OCI-LY3 (cell line): ENCODE measurements around the gene DELE1.
A peak's percentile ranks its signal among the peaks of the same experiment; 100 is the strongest.

Experiments
- H2AFZ ChIP-seq: fragments of 200-600, 300-600 bp; shearing (Covaris generic); 2 replicates; pipeline ENCODE4 v1.6.0; 2014; ENCODE audit warnings: antibody characterized with exemption, low read depth, low read length
- H3K27ac ChIP-seq: fragments of 200-600, 300-600 bp; sonication (generic); 2 replicates; pipeline ENCODE4 v1.5.1; 2014; ENCODE audit warnings: mild to moderate bottlenecking, low read length, moderate library complexity, mixed read lengths
- H3K27me3 ChIP-seq: fragments of 200-600, 300-600 bp; sonication (generic); 2 replicates; pipeline ENCODE4 v1.6.1; 2014; ENCODE audit warnings: low read depth, low read length, mixed read lengths
- H3K36me3 ChIP-seq: fragments of 200-600, 300-600 bp; sonication (generic); replicated peaks from 2 replicates; pipeline ENCODE3; 2014; ENCODE audit warnings: low read depth, low read length, mixed read lengths
- H3K4me1 ChIP-seq: fragments of 300-600, 200-600 bp; sonication (generic); 2 replicates; pipeline ENCODE4 v1.6.1; 2014; ENCODE audit warnings: low read length, mixed read lengths
- H3K4me2 ChIP-seq: fragments of 200-600, 300-600 bp; sonication (generic); 2 replicates; pipeline ENCODE4 v1.6.1; 2014; ENCODE audit warnings: low read length, mixed read lengths
- H3K4me3 ChIP-seq: fragments of 300-600, 200-600 bp; sonication (generic); 2 replicates; pipeline ENCODE4 v1.5.1; 2014; ENCODE audit warnings: antibody characterized with exemption, mild to moderate bottlenecking, low read length, moderate library complexity
- H3K79me2 ChIP-seq: fragments of 300-600, 200-600 bp; shearing (Covaris generic); 2 replicates; pipeline ENCODE4 v1.6.1; 2014; ENCODE audit warnings: mild to moderate bottlenecking, low read length, mixed read lengths
- H3K9ac ChIP-seq: fragments of 300-600, 200-600 bp; shearing (Covaris generic); 2 replicates; pipeline ENCODE4 v1.6.0; 2014; ENCODE audit warnings: mild to moderate bottlenecking, low read length, moderate library complexity
- H3K9me3 ChIP-seq: fragments of 200-600, 300-600 bp; shearing (Covaris generic); 2 replicates; pipeline ENCODE4 v1.6.1; 2014; ENCODE audit warnings: low read length, mixed read lengths; ENCODE audit not compliant: insufficient read depth
- H4K20me1 ChIP-seq: fragments of 200-600, 300-600 bp; sonication (generic); 2 replicates; pipeline ENCODE4 v1.6.1; 2016; ENCODE audit warnings: low read length, mixed read lengths; ENCODE audit not compliant: insufficient read depth
- CTCF ChIP-seq: fragments of 200-600, 300-600 bp; sonication (generic); IDR thresholded peaks from 2 replicates; pipeline ENCODE4 v1.5.1; 2014; ENCODE audit warnings: antibody characterized with exemption, low read length, low read depth
- EZH2phosphoT487 ChIP-seq: fragments of 200-600 bp; shearing (Covaris generic); IDR thresholded peaks from 2 replicates; pipeline ENCODE4 v1.6.1; 2018; ENCODE audit warnings: antibody characterized with exemption, mixed run types, low read depth

The DELE1 gene

GRCh38 chr5:141950207-141951005 is 26.7 kb downstream of the DELE1 start:
- Histone ChIP-seq H3K4me1 (peaks cover 8% of the 10 kb centered on the region), H4K20me1 (no peaks in the 10 kb centered on the region), H3K27ac (no peak overlapping the region), H3K4me2 (no peak overlapping the region), H3K9ac (no peak overlapping the region), H3K9me3 (no peaks in the 10 kb centered on the region), H3K27me3 (no peaks in the 10 kb centered on the region), H3K36me3 (no peaks in the 10 kb centered on the region), H2AFZ (no peak overlapping the region), H3K4me3 (no peak overlapping the region), H3K79me2 (no peaks in the 10 kb centered on the region)
- TF ChIP-seq CTCF: no peak
- no peak for TF ChIP-seq EZH2phosphoT487

- H3K36me3 ChIP-seq: no peaks in the 10 kb centered on the region
- no peaks in the 10 kb centered on the region for H4K20me1 ChIP-seq
- H3K27me3 ChIP-seq: no peaks in the 10 kb centered on the region
- H3K9ac ChIP-seq: no peak overlapping the region
- TF ChIP-seq CTCF (peak; percentile 22), EZH2phosphoT487 (no peak)
- no peaks in the 10 kb centered on the region for H3K9me3 ChIP-seq
- H3K4me3 ChIP-seq: no peak overlapping the region
- no peak overlapping the region for H3K4me2 ChIP-seq
- no peak overlapping the region for H3K27ac ChIP-seq
- no peaks in the 10 kb centered on the region for H3K79me2 ChIP-seq
- peaks cover 8% of the 10 kb centered on the region for H3K4me1 ChIP-seq
- H2AFZ ChIP-seq: no peak overlapping the region
Observed at GRCh38 chr5:141951332-141951781, 27.7 kb downstream of the DELE1 start.

GRCh38 chr5:141952020-141952419 is 28.3 kb downstream of the DELE1 start:
- Histone ChIP-seq H3K9ac (no peak overlapping the region), H3K79me2 (no peaks in the 10 kb centered on the region), H3K4me1 (peaks cover 8% of the 10 kb centered on the region), H3K4me2 (no peak overlapping the region), H2AFZ (no peak overlapping the region), H3K36me3 (no peaks in the 10 kb centered on the region), H3K27ac (no peak overlapping the region), H3K4me3 (no peak overlapping the region), H3K9me3 (no peaks in the 10 kb centered on the region), H3K27me3 (no peaks in the 10 kb centered on the region), H4K20me1 (no peaks in the 10 kb centered on the region)
- no peak for TF ChIP-seq EZH2phosphoT487
- TF ChIP-seq CTCF: no peak

- H3K79me2 ChIP-seq: no peaks in the 10 kb centered on the region
- H3K36me3 ChIP-seq: no peaks in the 10 kb centered on the region
- no peak overlapping the region for H3K27ac ChIP-seq
- peaks cover 8% of the 10 kb centered on the region for H3K4me1 ChIP-seq
- TF ChIP-seq EZH2phosphoT487 (no peak), CTCF (no peak)
- H3K27me3 ChIP-seq: no peaks in the 10 kb centered on the region
- no peaks in the 10 kb centered on the region for H3K9me3 ChIP-seq
- no peak overlapping the region for H3K4me3 ChIP-seq
- H4K20me1 ChIP-seq: no peaks in the 10 kb centered on the region
- no peak overlapping the region for H3K9ac ChIP-seq
- no peak overlapping the region for H2AFZ ChIP-seq
- H3K4me2 ChIP-seq: no peak overlapping the region
Observed at GRCh38 chr5:141954194-141954593, 30.5 kb downstream of the DELE1 start.
